ENCODE results near the gene SPRYD4.
"Not testable (repeated sequence)": the region's sequence is repeated elsewhere in the genome, so short reads cannot be mapped to it uniquely, and the experiment has no call there.

Gene SPRYD4

DNA sequence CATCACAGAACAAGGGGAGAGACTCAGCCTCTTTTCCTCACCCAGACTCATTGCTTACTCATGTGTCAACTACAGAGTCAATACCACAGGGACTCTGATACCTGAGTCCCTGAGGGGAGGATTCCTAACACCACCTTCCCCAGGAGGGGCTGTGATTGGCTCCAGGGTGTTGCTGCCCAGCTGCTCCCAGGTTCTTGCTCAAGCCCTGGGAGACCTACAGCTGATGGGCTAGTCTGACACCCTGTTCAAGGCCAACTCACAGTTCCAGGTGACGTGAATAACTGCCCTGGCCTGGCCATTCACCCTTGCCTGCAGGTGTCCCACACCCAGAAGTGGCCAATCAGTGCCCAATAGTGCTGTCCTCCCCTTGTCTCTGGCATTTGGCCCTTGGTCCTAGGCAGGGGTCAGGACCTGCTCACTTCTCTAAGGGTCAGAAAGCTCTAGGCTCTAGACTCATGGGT, 8.6 kb downstream of the SPRYD4 start:
- DNase-seq (ENCODE audit: low spot score), result no peak

DNA sequence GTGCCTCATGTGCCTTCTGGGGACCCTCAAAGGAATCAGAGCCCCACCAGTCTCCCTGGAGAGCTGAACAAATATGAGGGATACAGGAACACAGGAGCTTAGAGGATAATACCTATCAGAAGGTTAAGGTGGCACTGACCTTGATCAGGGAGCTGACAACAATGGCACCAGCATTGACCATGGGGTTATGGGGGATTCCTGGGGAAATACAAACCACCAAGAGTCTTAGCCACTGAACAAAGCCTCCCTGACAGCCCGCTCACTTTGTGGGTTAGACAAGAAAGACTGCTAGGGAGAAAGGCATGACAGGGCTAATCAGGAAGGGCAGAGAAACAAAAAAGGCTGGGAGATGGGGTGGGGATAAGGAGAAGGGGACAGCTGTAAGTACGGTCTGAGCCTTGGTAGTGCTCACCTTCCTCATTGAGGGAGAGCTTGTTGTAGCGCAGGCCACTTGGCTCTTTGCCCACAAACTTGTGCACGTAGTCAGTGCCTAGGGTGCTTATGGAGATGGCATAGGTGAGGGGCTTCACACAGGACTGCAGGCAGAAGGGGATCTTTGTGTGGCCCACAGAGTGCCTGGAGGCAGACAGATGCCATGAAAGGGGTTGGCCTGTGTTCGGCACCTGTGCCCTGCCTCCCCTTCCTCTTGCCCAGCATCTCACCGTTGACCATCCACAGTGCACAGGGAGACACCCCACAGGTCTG, 9.3 kb downstream of the SPRYD4 start:
- DNase-seq (ENCODE audit: low spot score), result no peak

DNA sequence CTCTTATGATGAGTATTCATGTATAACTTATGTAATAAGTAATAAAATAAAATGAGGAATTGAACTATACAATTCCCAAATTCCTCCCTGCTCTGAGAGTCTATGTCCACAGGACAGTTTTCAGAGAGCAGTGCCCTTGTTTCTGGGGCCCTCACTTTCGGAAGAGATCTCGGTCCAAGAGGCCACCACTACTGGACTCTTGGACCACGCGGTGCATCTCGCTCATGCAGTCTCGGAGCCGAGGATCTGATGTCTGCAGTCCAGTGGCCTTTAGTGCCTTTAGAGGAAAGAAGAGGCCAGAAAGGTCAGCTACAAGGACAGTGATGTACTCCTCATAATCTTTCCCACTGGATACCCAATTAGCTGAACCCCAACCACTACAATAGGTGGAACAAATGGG, 11.2 kb downstream of the SPRYD4 start:
- DNase-seq (ENCODE audit: low spot score), result no peak

DNA sequence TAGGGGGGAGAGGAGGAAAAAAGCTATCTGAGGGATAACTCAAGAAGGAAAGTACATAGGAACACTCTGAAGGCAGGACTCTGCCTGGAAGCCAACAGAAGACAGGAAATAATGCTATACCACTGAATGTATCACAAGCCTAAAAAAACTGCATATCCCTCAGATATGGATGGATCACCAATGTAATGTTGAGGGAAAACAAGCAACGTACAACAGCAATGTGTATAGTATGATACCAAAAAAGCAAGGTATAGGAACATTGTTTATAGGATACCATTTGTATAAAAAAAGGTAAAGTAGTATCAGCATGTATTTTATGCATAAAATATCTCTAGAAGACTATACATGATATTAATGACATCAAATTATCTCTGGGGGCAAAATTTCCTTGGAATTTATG, 16.2 kb downstream of the SPRYD4 start:
- DNase-seq (ENCODE audit: low spot score), result no peak

DNA sequence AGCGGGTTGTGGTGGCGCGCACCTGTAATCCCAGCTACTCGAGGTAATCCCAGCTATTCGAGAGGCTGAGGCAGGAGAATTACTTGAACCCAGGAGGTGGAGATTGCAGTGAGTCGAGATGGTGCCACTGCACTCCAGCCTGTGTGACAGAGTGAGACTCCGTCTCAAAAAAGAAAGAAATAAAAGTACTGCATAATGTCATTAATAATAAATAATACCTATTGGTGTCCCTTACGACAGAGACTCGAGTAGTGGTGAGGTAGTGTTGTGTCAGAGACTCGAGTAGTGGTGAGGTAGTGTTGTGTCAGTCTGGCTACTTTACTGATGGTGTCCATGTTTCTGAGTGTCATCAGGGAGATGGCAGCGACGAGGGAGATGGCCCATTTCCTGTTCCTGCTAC, 18.3 kb downstream of the SPRYD4 start:
- no peak for DNase-seq (ENCODE audit: low spot score)

DNA sequence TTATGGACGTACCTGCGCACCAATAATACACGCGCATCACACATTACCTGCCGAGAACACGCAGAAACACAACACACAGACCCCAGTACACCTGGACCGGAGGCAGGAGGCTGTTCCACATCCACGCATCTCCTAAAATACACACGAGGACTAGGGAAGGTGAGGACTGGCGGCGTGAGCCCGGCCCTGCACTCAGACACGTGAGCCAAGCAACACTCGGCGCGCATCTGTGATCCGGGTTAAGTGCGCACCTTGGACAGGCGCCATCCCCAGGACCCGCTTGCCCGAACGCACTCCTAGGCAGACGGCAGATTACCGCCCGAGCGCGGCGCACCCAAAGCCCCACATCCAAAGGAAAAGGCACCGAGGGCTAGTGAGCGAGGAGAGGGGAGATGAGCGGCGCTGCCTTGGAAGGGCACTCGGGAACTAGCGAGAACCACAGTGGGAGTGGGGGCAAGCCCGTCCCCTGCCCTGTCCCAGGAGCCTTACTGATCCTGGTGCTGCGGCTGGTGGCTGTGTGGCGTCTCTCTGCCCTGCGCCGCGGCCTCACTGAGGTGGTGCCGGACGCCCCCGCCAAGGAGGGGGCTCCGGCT, 19.2 kb downstream of the SPRYD4 start:
- no peak for DNase-seq (ENCODE audit: low spot score)

DNA sequence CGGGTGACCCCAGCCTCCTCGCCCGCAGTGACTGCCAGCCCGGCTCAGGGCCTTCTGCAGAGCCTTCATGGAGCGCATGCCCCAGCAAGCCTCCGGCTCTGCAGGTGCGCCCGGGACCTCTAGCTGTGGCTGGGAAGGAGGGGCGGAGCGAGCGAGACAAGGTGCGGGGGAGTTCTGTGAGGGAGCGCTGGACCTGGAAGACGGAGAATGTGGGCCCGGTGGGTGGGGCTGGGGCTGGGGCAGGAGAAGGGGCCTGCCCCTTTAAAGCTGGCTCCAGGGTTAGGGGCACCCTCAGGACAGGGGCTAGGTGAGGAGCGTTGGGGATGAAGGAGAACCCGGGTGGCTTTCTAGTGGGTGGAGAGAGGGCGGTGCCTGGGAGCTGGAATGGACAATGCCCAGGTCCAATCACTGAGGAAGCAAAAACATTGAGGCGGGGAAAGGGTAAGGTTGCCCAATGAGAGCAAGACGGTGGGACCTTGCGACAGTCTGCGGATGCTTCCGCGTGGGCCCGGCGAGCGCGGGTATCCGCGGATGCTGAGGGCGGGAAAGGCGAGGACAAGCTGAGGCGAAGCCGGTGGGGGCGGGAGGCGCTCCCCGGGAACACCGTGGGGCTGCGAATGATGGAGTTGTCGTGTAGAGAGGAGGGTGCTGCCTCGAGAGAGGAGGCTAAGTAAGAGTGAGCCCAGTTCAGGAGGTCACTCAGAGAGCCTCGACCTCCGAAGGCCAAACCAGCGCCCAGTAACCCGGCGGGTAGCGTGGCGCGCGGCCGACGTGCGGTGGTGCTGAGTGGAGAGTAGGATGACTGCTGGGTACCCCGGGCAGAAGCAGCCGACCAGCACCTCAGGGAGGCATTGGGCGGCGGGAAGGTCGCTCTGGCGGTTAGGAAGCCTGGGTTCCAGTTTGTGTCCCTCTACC, 19.9 kb downstream of the SPRYD4 start, which contains the start of gene GLS2:
GLS2 (minus strand) TSS at position 121 of the 915 bp plus-strand sequence; CDS start at position 78, 43 bp downstream.
- no peak for DNase-seq (ENCODE audit: low spot score)

DNA sequence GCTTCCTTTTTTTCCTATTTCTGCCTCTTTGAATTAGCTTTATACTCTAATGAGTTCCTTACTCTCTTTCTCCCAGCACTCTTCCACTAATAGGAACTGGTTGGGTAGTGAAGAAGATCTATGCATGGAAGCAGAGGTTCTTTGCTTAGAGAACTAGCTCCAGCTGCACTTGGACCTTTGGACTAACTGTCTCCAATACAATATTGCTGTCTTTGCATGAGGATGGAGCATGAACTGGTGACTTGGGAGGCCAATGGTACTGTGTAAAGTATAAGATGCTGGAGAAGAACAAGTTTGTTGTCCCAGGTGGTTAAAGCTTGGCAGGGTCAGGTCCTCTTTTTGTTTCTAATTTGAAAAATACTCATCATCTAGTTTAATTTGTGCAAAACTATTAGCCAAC, 22.0 kb downstream of the SPRYD4 start:
- DNase-seq (ENCODE audit: low spot score), result no peak

DNA sequence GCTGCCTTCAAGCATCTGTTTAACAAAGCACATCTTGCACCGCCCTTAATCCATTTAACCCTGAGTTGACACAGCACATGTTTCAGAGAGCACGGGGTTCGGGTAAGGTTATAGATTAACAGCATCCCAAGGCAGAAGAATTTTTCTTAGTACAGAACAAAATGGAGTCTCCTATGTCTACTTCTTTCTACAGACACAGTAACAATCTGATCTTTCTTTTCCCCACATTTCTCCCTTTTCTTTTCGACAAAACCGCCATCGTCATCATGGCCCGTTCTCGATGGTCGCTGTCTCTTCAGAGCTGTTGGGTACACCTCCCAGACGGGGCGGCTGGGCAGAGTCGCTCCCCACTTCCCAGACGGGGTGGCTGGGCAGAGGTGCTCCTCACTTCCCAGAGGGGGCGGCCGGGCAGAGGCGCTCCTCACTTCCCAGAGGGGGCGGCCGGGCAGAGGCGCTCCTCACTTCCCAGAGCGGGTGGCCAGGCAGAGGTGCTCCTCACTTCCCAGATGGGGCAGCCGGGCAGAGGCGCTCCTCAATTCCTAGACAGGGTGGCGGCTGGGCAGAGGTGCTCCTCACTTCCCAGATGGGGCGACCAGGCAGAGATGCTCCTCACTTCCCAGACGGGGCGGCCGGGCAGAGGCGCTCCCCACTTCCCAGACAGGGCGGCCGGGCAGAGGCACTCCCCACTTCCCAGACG, 25.2 kb downstream of the SPRYD4 start:
- DNase-seq (ENCODE audit: low spot score), result not testable (repeated sequence)

DNA sequence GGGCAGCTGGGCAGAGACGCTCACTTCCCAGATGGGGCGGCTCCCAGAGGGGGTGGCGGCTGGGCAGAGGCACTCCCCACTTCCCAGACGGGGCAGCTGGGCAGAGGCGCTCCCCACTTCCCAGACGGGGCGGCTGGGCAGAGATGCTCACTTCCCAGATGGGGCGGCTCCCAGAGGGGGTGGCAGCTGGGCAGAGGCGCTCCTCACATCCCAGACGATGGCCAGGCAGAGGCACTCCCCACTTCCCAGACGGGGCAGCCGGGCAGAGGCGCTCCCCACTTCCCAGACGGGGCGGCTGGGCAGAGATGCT, 25.7 kb downstream of the SPRYD4 start:
- DNase-seq (ENCODE audit: low spot score), result not testable (repeated sequence)

DNA sequence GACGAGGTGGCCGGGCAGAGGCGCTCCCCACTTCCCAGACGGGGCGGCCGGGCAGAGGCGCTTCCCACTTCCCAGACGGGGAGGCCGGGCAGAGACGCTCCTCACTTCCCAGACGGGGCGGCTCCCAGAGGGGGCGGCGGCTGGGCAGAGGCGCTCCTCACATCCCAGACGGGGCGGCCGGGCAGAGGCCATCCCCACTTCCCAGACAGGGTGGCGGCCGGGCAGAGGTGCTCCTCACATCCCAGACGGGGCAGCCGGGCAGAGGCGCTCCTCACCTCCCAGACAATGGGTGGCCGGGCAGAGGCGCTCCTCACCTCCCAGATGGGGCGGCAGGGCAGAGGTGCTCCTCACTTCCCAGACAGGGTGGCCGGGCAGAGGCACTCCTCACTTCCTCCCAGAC, 26.1 kb downstream of the SPRYD4 start:
- not testable (repeated sequence) for DNase-seq (ENCODE audit: low spot score)

DNA sequence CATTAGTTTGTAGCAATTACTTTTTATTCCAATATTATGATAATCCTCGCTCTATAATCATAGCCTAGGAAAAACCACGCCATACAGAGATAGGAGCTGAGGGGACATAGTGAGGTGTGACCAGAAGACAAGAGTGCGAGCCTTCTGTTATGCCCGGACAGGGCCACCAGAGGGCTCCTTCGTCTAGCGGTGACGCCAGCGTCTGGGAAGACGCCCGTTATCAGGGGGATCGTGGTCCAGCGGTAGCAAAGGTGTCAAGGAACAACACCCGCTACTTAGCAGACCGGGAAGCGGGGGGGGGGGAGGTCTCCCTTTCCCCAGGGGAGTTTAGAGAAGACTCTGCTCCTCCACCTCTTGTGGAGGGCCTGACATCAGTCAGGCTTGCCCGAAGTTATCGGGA, 28.3 kb downstream of the SPRYD4 start:
- DNase-seq (ENCODE audit: low spot score), result peak; percentile 41

DNA sequence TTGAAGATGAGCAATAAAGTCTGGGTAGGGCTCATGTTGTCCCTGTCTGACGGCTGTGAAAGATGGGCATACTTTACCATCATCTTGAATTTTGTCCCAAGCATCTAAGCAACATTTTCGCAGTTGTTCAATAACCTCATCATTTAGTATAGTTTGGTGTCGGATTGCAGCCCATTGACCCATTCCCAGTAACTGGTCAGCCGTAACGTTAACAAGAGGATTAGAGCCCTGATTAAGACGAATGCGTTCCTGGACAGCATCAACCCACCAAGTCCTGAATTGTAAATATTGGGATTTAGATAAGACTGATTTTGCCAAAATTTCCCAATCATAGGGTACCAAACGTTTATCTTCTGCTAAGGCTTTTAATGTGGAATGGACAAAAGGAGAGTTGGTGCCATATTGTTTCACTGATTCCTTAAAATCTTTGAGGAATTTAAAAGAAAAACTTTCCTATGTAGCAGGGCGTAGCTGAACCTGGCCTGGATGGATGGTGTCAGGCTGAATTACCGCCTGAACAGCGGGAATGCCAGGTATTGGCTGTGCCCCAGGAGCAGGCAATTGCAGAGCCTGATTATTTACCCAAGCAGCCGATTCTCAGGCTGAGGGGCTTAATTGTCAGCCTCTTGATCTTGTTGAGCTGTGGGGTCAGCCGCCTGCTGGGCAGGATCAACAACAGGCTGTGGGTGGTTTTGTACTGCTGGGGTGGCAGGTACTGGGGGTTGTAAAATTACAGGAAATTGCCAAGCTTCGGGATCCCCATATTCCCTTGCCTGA, 29.9 kb downstream of the SPRYD4 start:
- not testable (repeated sequence) for DNase-seq (ENCODE audit: low spot score)

DNA sequence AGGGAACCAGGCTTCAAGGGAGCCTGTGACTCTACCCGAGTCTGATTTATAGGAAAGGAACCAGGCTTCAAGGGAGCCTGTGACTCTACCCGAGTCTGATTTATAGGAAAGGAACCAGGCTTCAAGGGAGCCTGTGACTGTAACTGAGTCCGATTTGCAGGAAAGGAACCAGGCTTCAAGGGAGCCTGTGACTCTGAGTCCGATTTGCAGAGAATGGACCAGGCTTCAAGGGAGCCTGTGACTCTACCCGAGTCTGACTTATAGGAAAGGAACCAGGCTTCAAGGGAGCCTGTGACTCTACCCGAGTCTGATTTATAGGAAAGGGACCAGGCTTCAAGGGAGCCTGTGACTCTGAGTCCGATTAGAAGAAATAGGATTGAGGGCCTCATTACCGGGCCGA, 31.1 kb downstream of the SPRYD4 start:
- DNase-seq (ENCODE audit: low spot score), result not testable (repeated sequence)

DNA sequence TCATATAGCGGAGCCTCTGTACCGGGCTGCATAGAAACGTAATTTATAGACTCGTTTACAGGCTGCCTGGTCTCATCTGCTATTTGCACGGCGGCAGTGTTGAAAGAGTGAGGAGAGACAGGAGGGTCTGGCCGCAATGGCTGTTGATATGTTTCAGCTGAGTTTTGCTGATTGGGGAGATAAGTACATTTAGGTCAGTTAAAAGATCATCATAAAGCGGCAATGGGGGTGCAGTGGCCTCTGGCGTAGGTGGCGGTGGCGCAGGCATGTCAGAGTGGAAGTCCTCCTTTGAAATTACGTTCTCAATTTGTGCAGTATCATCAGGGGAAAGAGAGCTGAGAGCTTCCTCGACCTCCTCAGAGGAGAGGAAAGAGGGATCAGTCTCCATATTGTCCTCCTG, 31.5 kb downstream of the SPRYD4 start:
- DNase-seq (ENCODE audit: low spot score), result not testable (repeated sequence)

DNA sequence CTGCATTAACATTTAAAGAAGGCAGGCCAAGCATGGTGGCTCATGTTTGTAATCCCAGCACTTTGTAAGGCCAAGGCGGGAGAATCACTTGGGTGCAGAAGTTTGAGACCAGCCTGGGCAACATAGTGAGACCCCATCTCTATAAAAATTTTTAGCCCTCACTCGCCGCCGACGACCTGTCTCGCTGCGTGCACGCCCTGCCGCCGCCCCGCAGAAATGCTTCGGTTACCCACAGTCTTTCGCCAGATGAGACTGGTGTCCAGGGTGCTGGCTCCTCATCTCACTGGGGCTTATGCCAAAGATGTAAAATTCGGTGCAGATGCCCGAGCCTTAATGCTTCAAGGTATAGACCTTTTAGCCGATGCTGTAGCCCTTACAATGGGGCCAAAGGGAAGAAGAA, 42.4 kb downstream of the SPRYD4 start:
- no peak for DNase-seq (ENCODE audit: low spot score)

DNA sequence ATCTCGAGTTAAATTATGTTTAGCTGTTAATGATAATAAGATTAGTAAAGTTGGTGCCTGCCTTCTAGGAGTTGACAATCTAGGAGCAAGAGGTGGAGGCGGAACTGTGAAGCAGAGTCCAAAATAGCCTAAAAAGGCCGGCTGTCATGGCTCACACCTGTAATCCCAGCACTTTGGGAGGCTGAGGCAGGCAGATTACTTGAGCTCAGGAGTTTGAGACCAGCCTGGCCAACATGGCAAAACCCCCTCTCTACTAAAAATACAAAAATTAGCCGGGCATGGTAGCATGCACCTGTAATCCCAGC, 45.6 kb downstream of the SPRYD4 start:
- not testable (repeated sequence) for DNase-seq (ENCODE audit: low spot score)

DNA sequence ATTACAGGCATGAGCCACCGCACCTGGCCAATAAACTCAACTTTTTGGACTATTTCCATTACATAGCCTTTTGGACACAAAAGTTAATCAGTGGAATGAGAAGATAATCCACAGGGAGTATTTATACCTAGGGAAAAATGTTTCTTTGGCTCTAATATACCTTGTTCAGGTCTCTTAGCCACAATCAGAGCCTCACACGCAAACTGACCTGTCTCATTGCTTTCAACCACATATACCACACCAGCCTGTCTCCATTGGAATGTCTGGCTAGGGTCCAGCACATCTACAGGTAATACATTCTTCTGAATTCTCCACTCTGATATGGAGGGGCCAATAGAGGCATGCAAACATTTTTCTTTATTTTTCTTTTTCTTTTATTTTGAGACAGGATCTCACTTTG, 49.5 kb downstream of the SPRYD4 start:
- DNase-seq (ENCODE audit: low spot score), result no peak

DNA sequence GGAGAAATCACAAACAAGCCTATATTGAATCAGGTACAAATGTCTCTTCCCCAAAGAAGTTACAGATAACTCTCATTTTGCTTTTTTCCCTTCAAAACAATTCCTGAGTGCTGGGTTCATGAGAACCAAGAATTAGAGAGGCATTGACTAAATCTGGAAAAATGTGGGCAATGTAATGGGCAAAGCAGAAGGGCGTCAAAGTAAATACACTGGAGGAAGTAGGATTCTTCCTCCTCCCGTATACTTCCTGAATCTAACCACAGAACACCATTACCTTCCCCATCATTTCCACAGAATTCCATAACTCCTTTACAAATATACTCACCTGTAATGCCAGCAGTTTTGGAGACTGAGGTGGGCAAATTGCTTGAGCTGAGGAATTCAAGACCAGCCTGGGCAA, 50.2 kb downstream of the SPRYD4 start:
- DNase-seq (ENCODE audit: low spot score), result no peak

DNA sequence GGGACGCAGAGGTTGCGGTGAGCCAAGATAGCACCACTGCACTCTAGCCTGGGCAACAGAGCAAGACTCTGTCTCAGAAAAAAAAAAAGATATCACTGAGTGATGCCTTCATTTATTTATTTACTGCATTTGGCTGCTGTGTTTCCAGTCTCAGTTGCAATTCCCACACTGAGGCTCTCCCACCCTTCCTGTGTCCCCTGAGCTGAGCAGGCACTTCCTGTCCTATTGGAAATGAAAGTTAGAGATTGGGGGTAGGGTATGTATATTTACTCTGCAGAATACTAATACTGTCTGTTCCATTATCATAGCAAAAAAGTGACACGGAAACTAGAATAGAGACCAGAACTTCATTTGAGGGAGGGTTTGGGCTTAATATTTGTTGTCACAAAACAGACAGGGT, 51.7 kb downstream of the SPRYD4 start:
- no peak for DNase-seq (ENCODE audit: low spot score)

DNA sequence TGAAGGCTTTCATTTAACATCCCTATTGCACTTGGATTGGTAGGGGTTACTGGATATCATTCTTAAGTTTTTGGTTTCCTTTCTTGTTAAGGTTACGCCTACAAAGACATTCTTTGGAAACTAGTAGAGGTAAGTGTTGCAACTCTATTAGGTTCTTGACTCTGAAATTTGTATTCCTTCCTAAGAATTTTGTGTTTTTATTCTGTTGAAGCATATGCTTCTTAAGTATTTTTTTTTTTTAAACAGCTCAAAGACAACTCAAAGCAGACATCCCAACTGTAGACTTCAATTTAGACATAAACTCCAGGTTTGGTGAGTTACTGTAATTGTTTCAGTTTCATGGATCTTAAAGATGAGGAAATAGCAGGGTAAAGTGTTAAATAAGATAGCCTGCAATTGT, 52.1 kb downstream of the SPRYD4 start:
- no peak for DNase-seq (ENCODE audit: low spot score)

DNA sequence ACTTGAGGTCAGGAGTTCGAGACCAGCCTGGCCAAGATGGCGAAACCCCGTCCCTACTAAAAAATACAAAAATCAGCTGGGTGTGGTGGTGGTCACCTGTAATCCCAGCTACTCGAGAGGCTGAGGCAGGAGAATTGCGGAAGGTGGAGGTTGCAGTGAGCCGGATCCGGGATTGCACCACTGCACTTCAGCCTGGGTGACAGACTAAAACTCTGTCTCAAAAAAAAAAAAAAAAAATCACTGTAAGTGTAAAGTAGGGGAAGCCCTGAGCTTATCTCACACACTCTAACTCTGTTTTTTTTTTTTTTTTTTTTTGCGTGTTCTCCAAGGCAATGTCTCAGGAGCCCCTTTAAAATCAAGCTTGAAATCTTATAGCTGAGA, 52.8 kb downstream of the SPRYD4 start:
- no peak for DNase-seq (ENCODE audit: low spot score)
